ENCODE data around the gene ESRRA. TPM values are rescaled to one million over a fixed set of nuclear protein-coding genes. Genes with fewer than 3 reads are reported as not detected.

ESRRA gene
- total and polyA plus RNA-seq, 10 of the 15 experiments (the other 5 are each of a cell fraction or from before 2014, with no cell fraction given) = 0.32 to 48.9 (median 12.6) TPM

DNA sequence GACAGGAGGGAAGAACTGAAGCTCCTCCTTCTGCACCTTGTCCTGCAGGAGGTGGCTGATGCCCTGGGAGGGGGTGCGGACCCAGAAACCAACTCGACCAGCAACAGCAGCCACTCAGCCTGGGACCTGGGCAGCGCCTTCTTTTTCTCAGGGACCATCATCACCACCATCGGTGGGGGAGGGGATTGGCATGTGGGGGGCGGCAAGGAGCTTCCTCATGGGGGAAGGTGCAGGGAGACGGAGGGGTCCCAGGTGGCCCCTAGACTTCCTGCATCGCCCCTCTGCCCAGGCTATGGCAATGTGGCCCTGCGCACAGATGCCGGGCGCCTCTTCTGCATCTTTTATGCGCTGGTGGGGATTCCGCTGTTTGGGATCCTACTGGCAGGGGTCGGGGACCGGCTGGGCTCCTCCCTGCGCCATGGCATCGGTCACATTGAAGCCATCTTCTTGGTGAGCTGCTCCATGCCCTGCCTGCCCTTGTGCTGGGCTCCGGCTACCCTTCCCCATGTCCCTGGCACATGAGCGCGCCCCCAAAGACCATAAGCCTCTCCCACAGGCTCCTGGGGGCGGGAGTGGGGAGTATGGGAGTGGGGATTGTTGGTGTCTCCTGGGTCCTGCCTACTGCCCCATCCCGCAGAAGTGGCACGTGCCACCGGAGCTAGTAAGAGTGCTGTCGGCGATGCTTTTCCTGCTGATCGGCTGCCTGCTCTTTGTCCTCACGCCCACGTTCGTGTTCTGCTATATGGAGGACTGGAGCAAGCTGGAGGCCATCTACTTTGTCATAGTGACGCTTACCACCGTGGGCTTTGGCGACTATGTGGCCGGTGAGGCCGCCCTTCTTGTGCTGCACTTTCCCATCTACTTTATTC, 8.3 kb upstream of the ESRRA start:
- POLR2A ChIA-PET = no interaction called here
- ATAC-seq (no peak), DNase-seq (ENCODE audit: low read depth, low spot score) (no peak), FAIRE-seq (no peak)
- WGBS (ENCODE audit: insufficient coverage, insufficient replicate concordance, low lambda C conversion rate, missing lambda C conversion rate) = 18% methylated on average over 33 of the region's 34 CpGs
- RAD21 ChIA-PET (ENCODE audit: unreplicated experiment) = no interaction called here
- Histone ChIP-seq H3K27me3 (replicated peaks in 1 of 2; ENCODE audit: control insufficient read depth in 2 of 2, insufficient read depth in 2 of 2, low read length in 1 of 2) (peaks cover 20 to 37% of the 10 kb centered on the region in 2 experiments), H3K4me3 (no peak overlapping the region), H2AFZ (ENCODE audit: control insufficient read depth, low read depth, low read length) (no peak overlapping the region), H3K27ac (ENCODE audit: control insufficient read depth, insufficient read depth) (no peak overlapping the region), H3K79me2 (ENCODE audit: control insufficient read depth, insufficient read depth, low read length) (no peaks in the 10 kb centered on the region), H3K9ac (ENCODE audit: control insufficient read depth, insufficient read depth, low read length) (no peak overlapping the region), H3K36me3 (ENCODE audit: control insufficient read depth in 2 of 2, insufficient read depth in 2 of 2, low read length in 1 of 2) (no peaks in the 10 kb centered on the region), H3K9me3 (replicated peaks; ENCODE audit: control insufficient read depth, insufficient read depth, low read length) (no peaks in the 10 kb centered on the region), H3K4me1 (ENCODE audit: control insufficient read depth, insufficient read depth, low read length) (peaks cover 10% of the 10 kb centered on the region), H4K20me1 (ENCODE audit: control insufficient read depth, insufficient read depth) (no peaks in the 10 kb centered on the region; the same call in 1 of the 2 replicates), H3K4me2 (ENCODE audit: control insufficient read depth, insufficient read depth) (no peak overlapping the region)
- SMC1A ChIA-PET (ENCODE audit: uncharacterized antibody, unreplicated experiment) = no interaction called here
- intact Hi-C loops (cut with micrococcal nuclease; ENCODE audit: unreplicated experiment) = no loop called here
- CTCF ChIA-PET = interaction anchor here (0.7 to 1.5 kb wide), 2 partner anchors 58 to 447 kb away, joined by 3 read pairs; partner anchors contain the start of gene RASGRP2
- in situ Hi-C loops (cut with MboI) = no loop called here
- TF ChIP-seq TCF7 (IDR thresholded peaks at IDR 0.05; ENCODE audit: borderline replicate concordance) (no peak), BHLHE40 (IDR thresholded peaks at IDR 0.05; ENCODE audit: borderline replicate concordance in 1 of 2, low read depth in 2 of 2, low read length in 1 of 2) (peak in 1 of 2 experiments; percentile 14; a peak in 1 of 4 replicates)
- BruUV-seq (replicated peaks) = no TSS peak

DNA sequence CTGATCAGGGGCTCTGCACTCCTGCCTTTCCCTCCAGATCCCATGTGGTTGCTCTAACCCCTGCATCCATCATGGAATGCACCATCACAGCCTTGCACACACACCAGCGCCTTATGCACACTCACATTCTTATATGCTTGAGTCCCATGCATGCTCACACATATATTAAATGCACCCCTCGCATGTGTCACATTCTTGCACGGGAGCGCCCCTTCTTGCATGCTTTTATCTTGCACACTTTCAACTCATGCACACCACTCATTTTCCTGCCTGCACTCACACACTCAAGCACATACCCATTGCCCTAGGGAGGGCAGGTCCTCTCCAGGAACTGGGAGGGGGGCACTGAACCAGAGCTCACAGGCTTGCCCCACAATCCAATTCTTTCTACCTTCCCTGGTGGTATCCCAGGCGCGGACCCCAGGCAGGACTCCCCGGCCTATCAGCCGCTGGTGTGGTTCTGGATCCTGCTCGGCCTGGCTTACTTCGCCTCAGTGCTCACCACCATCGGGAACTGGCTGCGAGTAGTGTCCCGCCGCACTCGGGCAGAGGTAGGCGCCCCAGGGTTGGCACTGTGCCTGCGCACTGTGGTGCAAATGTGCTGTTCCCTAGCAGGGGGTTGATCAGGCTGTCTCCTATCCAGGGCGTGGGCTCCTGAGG, 7.5 kb upstream of the ESRRA start:
- ChIA-PET RAD21 (ENCODE audit: unreplicated experiment) (no interaction called here), SMC1A (ENCODE audit: uncharacterized antibody, unreplicated experiment) (no interaction called here), POLR2A (no interaction called here), CTCF (interaction anchor here (1.5 kb wide), 1 partner anchor 58 kb away, joined by 3 read pairs; no protein-coding TSS in a partner anchor)
- Histone ChIP-seq H3K4me1 (ENCODE audit: control insufficient read depth, insufficient read depth, low read length) (peaks cover 10% of the 10 kb centered on the region), H3K79me2 (ENCODE audit: control insufficient read depth, insufficient read depth, low read length) (no peaks in the 10 kb centered on the region), H3K4me3 (no peak overlapping the region), H3K9ac (ENCODE audit: control insufficient read depth, insufficient read depth, low read length) (no peak overlapping the region), H3K27me3 (replicated peaks in 1 of 2; ENCODE audit: control insufficient read depth in 2 of 2, insufficient read depth in 2 of 2, low read length in 1 of 2) (peaks cover 20 to 31% of the 10 kb centered on the region in 2 experiments), H4K20me1 (ENCODE audit: control insufficient read depth, insufficient read depth) (no peaks in the 10 kb centered on the region; the same call in 1 of the 2 replicates), H3K4me2 (ENCODE audit: control insufficient read depth, insufficient read depth) (no peak overlapping the region), H2AFZ (ENCODE audit: control insufficient read depth, low read depth, low read length) (no peak overlapping the region), H3K27ac (ENCODE audit: control insufficient read depth, insufficient read depth) (no peak overlapping the region), H3K36me3 (ENCODE audit: control insufficient read depth in 2 of 2, insufficient read depth in 2 of 2, low read length in 1 of 2) (no peaks in the 10 kb centered on the region), H3K9me3 (replicated peaks; ENCODE audit: control insufficient read depth, insufficient read depth, low read length) (no peaks in the 10 kb centered on the region)
- no TSS peak for BruUV-seq (replicated peaks)
- intact Hi-C loops (cut with micrococcal nuclease; ENCODE audit: unreplicated experiment) = no loop called here
- WGBS (ENCODE audit: insufficient coverage, insufficient replicate concordance, low lambda C conversion rate, missing lambda C conversion rate) = 32% methylated on average over 18 of the region's 18 CpGs
- ATAC-seq = no peak
- in situ Hi-C loops (cut with MboI) = no loop called here
- no peak for TF ChIP-seq SIX5 (IDR thresholded peaks at IDR 0.05; ENCODE audit: low read depth, low read length, severe bottlenecking)
- TF ChIP-seq EZH2 (IDR thresholded peaks at IDR 0.05; ENCODE audit: borderline replicate concordance, control insufficient read depth, low read depth, low read length) = peak; percentile 85; the same call in 1 of the 2 replicates
- FAIRE-seq = no peak
- DNase-seq (ENCODE audit: low read depth, low spot score) = no peak
